NCI-H1436 treated with DMSO at 0.1 percent for 48 hours (cell line): ENCODE measurements around the gene PNPLA5.
"Not testable (repeated sequence)": the region's sequence is repeated elsewhere in the genome, so short reads cannot be mapped to it uniquely, and the experiment has no call there.

Experiments
- DNase-seq: peaks from one replicate; lab custom pipeline; 2025; lab: John Stamatoyannopoulos, UW

The PNPLA5 gene

DNA sequence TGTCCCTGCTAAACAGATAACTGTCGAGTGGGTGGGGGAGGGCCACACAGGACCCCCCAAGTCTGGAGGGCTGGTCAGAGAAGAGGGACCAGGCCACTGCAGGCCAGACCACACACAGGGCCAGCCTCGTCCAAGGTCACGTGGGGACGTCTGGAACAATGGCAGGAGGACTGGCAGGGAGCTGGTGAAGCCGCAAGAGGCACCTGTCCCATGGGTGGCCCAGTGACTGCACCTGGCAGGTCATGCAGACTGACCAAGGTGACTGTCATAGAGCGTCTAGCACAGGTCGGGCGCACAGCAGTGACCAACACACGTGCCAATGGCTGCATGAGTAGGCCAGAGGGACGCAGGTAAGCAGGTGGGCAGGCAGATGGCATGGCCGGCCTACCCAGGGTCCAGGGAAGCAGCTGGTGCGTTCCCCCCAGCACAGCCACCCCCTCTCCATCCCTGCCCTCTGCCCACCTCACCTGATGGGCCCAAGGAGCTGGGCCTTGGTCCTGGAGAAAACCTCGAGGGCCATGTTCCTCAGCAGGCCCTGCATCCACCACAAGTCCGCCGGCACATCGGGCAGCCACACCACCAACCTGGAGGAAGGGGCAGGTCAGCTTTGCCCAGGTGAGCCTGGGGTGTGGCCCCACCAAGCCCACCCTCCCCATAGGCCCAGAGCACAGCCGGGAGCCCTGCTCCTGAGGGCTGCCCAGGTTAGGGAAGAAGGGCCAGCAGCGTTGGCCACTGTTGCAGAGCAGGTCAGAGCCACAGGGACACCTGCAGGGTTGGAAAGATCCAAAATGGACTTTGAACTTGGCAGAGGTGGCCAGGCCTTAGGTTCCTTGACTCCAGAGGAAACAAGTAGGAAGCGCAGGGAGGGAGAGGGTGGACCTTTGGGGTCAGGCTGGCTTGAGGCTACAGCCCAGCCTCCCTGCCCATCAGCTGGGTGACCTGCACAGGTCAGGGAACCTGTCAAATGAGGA, 10.4 kb downstream of the PNPLA5 start:
- DNase-seq, result no peak

DNA sequence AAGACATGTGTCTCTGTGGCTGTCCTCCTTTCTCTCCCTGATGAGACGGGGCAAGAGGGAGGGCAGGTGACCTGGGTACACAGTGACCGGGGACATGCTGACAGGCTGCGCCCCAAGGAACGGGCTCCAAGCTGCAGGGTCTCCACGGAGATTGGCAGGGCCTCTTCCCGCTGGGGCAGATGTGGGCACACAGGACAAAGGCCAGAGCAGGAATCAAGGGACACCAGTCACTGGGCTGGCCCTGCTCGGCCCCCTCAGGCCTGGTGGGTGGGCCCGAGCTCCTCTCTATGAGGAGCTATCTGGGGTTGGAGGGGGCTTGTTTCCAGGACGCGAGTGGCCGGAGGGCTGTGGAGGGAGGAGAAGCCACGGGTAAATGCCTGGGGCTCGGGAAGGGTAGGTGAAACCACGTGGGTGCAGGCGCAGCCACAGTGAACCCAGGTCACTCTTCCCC, 11.2 kb downstream of the PNPLA5 start:
- no peak for DNase-seq

DNA sequence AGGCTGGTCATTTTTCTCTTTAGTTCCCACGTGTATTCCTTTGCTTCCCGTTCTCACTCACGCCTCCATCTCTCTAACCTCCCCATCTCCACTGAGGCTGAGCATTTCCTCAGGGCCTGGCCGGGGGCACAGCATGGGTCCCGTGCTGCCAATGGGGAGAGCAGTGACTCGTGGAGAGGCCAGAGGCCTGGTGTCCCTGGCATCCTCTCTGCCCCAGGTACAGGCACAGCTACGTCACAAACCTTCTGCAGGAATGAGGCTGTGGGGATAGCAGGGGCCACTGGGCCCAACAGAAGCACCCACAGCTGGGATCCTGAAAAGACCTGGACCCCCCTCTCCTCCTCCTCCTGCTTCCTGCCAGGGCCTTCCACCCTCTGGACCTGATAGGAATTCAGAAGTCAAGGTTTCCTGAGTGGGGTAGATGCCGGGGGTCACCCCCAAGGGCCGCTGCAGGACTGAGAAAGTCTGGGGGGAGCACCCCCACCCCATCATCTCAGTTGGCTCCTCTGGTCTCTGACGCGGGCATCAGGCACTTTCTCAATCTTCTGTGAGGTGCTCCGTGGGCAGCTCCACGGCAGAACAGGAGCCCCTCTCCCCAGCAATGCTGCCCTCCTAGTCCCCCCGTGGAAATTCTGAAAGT, 11.8 kb downstream of the PNPLA5 start:
- no peak for DNase-seq

DNA sequence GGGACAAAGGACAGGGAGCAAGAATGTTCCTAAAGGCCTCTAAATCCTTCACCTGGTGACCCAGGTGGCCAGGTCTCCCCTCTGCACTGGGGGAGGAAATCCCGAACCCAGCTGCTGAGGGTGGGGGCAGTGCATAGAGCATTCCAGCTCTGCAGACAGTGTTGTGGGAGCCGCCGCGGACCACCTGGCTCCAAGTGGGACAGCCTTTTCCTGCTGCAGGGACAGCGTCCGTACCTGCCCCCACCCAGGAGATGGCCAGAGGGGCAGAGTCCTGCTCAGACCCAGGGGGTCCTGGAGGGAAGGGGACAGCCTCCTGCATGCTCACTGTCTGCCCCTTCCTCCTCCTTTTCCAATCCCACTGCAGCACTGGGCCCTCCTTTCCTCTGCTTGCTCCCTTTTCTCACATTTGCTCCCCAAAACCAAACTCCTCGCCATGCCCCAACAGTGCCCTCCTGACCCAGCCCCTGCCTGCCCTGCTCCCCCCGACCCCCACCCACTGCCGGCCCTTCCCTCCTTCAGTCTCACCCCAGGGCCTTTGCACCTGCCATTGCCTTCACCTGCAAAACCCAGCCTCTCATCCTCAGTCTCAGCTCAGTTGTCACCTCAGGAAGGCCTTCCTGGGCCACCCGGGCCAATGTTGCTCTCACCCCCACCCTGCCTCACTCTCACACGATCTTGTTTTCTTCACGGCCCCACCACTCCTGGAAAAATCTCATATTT, 12.8 kb downstream of the PNPLA5 start:
- DNase-seq, result no peak

DNA sequence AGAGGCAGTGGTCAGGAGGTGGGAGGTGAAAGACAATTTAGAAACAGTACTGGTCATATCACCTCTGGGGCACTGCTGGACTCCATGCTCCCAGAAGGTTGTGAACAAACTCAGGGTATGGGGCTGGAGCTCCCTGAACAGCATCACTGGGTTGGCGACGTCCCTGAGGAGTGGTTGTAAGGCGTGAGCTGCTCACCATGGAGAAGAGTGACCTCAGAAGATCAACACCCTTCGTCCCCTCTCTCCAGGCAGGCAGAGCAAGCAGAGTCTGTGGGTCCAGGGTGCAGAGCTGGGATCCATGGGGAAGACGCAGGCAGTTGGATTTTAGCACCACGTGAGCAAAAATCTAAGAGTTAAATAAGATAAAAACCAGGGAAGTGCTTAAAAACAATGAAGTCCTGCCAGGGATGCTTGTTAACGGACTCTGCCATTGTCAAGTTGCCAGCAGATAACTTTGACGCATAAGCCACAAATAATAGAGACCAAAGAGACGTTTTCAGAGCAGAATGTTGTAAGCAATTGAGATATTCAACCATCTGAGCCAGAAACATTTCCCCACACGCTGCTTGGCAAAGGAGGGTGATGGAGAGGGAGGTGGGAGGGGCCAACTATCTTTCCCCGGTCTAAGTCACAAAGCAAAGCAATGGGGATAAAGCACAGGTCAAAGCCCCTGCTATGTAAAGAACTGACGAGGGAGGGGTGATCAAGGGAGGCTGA, 13.6 kb downstream of the PNPLA5 start:
- DNase-seq, result no peak

DNA sequence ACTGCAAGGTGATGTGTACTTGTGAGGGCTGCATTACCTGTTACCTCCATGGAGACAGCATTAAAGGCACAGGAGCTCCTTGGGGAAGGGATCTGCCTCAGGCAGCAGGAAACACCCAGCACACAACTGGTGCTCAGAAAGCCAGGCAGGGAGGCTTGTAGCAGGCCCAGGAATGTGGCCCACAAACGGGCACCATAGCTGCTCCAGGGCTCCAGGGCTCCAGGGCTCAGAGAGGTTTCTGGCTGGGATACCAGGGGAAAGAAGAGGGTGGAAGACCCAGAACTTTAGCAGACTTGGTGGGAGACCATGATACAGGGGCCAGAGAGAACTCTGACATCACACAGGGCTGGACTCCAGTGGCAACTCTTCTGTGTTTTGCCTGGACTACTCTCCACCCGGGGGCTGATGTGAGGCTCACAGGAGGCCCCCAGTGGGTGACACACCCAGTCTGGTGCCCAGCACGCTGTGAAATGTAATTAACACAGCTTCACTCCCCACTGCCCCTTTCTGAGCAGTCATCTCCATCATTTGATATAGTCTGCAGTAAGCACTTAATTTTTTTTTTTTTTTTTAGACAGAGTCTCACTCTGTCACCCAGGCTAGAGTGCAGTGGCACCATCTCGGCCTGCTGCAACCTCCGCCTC, 14.8 kb downstream of the PNPLA5 start:
- no peak for DNase-seq

DNA sequence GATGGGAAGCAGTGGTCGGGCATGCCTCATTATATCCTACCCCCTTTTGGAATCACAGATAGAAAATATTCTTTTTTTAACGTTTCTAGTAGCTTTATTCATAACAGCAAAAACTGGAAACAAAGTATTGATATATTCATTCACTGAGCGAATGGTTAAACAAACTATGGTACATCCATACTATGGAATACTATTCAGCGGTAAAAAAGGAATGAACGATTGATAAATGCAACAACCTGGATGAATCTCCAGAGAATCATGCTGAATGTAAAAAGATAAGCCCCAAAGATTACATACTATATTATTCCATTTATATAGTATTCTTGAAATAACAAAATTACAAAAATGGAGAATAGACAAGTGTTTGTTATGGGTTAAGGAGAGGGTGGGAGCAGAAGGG, 22.0 kb downstream of the PNPLA5 start:
- DNase-seq, result no peak

DNA sequence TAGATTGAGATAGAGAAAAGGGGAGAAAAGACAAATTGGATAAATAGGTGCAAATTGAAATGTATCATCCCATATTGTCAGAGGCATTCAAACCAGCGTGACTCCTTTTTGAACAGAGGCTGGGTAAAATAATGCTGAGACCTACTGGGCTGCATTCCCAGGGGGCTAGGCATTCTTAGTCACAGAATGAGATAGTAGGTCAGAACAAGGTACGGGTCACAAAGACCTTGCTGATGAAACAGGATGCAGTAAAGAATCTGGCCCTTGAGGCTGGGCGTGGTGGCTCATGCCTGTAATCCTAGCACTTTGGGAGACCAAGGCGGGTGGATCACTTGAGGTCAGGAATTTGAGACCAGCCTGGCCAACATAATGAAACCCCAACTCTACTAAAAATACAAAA, 22.8 kb downstream of the PNPLA5 start:
- DNase-seq, result not testable (repeated sequence)

DNA sequence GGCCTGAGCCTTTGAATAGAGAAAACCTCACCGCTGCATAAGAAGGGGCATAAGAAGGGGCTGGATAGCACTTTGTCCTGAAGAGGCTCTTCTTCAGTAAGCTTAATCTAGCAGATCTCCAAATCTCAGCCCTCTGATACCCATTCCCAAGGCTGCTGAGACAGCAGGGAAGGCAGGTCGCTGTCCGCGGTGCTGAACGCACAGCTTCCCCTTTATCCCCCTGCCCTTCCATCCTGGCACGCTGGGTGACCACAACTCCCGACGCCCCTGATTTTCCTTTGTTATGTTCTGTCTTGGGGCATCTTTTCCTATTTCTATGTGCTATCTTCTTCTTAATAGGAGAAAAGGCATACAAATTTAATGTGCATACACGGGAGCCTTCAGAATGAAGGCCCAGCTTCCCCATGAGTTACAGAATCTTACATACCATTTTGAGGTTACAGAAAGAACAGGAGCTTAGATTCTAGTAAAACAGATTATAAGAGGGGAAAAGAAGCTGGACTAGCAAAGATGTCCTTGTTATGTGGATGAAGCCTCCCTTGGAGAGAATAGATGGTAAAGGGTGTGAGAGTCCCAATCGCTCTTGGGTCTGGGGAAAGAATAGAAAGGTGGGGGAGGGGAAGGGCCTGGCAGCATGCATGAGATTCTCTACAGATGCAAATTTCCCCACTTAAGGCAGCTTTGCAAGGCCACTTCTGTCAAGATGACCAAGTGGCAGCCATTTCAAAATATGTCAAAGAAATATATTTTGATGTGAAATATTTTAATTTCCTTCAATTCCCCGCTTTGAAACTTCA, 23.8 kb downstream of the PNPLA5 start:
- no peak for DNase-seq

DNA sequence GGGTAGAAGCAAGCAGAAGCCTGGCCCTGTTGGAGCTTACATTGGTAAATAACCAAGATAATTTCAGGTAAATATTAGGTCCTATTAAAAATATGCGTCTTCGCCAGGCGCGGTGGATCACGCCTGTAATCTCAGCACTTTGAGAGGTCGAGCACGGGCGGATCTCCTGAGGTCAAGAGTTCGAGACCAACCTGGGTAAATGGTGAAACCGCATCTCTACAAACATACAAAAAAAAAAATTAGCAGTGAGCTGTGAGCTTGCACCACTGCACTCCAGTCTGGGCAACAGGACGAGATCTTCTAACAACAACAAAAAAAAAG, 29.0 kb downstream of the PNPLA5 start:
- no peak for DNase-seq

DNA sequence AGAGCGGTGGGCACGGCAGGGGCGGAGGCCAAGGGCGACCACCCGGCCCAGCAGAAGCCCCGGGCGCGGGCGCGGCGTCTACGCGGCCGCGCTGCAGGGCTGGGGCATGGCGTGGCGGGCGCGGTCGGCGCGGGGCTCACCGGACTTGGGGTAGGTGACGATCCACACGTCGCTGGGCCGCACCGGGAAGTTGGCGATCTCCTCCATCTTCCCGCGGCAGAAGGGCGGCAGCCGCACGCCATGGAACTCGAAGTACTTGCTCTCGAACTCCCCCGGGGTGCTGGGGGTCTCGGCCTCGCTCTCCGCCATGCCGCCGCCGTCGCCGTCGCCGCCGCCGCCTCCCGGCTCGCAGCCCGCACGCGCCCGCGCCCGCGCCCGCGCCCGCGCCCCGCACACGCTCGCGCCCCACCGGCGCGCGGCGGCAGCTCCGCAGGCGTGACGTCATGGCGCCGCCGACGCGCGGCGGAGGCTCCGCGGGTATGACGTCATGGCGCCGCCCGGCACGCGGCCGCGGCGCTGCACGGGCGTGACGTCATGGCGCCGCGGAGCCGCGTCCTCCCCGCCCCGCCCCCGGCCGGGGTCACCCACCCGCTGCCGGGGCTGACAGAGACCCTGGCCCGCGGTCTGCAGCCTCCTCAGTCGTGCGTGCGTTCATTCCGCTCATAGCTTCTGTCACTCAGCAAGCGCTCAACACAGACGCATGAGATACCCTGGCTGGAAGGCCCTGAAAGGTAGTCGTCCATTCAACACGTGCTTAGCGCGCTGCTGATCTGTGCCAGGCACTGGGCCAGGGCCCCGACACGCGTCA, 29.5 kb downstream of the PNPLA5 start, which contains the start of gene SULT4A1:
Gene SULT4A1, minus strand, starts transcription at position 440 of the 808 bp plus-strand sequence. Its CDS starts 131 bp downstream, at position 309.
- DNase-seq, result no peak

DNA sequence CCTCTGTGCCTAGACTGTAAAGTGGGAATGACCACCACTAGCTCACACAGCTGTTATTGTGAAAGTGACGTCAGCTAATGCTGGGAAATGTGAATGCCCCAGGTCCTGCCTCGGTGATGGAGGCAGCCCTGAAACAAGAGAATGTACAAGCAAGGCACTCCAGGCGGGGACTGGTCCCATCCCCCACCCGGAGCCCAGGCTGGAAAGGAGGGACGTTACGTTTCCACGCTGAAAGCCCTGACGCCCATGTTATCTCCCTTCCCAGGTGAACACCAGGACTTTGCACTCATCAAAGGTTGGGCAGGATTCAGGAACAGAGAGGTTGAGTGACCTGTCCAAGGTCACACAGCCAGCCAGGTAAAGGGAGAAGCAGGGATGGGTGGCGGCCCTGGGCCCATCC, 30.3 kb downstream of the PNPLA5 start:
- no peak for DNase-seq

DNA sequence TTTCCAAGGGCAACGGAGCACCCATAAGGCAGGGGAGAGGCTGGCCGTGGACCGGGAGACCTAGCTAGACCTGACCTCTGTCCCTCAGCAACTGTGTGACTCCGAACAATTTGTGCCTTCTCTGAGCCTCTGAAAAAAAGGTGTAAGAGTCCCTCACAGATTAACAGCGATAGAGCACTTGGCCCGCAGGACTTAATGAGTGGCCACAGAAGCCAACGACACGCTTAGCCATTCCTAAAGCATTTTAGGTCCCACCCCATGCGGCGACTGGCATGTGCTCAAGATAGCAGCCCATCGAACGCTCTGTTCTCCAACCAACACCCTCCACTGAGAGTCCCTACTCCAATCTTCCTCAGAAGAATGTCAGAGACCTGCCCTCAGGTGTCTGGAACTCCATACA, 31.0 kb downstream of the PNPLA5 start:
- DNase-seq, result no peak

DNA sequence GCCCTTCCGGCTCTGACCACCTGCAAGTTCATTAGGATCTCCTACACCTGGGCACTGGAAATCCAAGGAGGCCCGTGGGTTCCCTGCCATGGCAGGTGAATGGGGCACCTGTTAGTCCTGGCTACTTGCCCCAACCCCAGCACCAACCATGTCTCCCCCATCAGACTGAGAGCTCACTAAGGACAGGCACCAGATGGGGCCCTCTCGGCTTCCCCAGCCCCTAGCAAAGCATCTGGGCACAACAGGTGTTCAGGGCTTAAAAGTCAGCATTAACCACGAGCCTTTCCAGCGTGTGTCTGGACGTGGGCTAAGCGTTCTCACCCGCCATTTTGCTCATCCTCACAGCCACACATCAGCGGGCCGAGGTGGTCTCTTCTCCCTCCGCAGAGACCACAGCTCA, 31.7 kb downstream of the PNPLA5 start:
- DNase-seq, result no peak

DNA sequence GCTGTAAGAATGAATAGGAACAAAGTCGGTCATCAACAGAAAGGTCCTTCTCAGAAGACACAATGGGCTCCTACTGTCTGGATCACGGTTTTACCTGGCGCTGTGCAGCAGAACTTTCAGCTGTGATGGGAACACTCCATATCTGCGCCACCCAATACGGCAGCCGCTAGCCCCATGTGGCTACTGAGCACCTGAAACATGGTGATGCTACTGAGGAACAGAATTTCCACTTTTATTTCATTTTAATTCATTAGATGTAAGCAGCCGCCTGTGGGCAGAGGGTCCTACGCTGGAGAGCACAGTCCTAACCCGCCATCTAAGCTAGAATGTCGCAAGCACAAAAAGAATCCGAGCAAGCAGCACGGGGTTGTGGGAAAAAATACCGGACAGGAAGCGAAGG, 32.2 kb downstream of the PNPLA5 start:
- no peak for DNase-seq

DNA sequence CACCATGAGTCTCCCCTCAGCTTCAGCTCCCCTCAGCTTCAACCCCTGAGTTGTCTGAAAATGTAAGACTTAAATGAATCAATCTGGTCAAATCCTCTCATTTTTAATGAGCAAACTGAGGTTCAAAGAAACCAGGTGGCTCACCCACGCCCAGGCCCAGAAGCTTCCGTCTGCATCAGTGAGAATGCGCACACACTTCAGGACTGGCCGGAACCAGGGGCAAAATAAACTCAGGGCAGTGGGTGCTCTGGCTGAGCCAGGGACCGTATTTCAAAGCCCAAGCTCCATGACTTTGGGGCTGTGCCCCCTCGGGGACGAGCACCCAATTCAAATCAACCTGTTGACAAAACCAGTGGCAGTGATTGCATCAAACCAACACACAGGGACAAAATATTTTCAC, 32.6 kb downstream of the PNPLA5 start:
- DNase-seq, result no peak

DNA sequence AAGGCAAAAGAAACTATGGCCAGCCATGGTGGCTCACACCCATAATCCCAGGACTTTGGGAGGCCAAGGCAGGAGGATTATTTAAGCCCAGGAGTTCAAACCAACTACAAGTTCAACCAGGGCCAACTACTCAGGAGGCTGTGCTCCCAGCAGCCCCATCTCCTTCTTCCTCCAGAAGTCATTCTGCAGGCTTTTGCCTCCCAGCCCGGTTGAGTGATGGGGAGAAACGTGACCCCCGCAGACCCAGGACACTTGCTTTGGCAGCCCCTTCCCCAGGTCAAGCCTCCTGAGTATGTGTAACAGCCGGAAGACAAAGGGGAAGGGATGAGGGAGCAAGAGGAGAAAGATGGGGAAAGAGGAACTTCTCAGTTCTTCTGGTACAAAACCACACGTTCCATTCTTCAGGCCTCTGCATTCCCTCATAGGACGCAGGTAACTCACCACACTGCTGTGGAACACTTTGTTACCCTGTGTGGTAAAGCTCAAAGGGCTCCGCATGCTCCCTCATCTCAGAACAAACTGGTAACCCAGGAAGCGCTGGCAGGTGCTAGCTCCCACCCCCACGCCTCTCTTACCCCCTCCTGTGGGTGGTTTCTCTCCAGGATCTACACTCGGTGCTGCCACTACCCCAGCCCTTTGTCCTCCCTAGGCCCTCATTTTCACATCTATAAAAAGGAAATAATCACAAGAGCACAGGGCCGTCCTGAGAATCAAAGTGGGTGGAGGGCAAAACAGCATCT, 33.5 kb downstream of the PNPLA5 start:
- DNase-seq, result no peak

DNA sequence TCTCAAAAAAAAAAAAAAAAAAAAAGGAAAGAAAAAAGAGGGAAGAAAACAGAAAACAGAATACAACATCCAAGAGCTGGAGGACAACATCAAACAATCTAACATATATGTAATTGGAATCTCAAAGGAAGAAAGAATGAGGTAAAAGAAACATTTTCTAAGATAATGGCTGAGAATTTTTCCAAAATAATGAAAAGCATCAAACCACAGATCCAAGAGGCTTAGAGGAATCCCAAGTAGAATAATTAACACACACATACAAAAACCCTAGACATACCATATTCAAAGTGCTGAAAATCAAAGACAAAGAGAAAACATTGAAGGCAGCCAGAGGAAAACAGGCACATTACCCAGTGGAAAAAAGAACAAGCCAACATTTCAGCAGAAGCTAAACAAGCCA, 34.4 kb downstream of the PNPLA5 start:
- no peak for DNase-seq

DNA sequence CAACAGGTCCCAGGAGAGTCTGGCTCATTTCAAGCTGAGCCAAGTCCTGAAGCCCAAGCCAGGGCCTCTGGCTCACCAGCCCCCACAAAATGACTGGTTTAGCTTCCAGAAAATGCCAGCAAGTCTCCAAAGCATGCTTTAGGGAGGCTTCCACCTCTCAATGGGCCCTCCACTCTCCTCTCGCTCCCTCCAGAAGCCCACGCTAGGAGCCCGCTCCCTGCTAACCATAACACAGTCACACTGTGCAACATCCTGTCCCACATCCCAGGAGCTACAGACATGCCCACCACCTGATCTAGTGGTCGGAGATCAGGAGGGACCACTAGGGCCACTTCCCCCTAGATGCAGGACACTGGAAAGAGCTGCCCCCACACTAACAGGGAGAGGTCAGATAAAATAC, 36.4 kb downstream of the PNPLA5 start:
- DNase-seq, result no peak
